ENCODE results near the gene PHF13. TPM values are rescaled to one million over a fixed set of nuclear protein-coding genes. Genes with fewer than 3 reads are reported as not detected.

Gene PHF13
- total RNA-seq, 1 experiment from 2014 or later: 55.8 TPM

GRCh38 chr1:6672558-6672957, 59.0 kb downstream of the PHF13 start:
- Histone ChIP-seq H2BK5ac (ENCODE audit: insufficient read length, low read length) (no peak overlapping the region), H3K4me2 (ENCODE audit: insufficient read depth, insufficient read length, low read length) (no peak overlapping the region), H2BK15ac (ENCODE audit: low read depth, low read length) (no peak overlapping the region), H2BK120ac (ENCODE audit: low read depth, low read length, poor library complexity, severe bottlenecking) (no peak overlapping the region), H4K8ac (replicated peaks; ENCODE audit: insufficient read length, low read depth, low read length) (no peak overlapping the region), H3K14ac (ENCODE audit: insufficient read depth, low read length) (no peak overlapping the region), H4K91ac (ENCODE audit: insufficient read length, low read depth, low read length) (no peak overlapping the region), H3T11ph (ENCODE audit: low read length) (no peak overlapping the region), H3K23ac (ENCODE audit: insufficient read length, low read depth, low read length) (no peak overlapping the region), H3K56ac (ENCODE audit: insufficient read length, low read depth, low read length) (no peak overlapping the region), H2BK12ac (ENCODE audit: insufficient read length, low read depth, low read length) (no peak overlapping the region), H2AK5ac (ENCODE audit: insufficient read length, low read length) (no peak overlapping the region), H4K5ac (ENCODE audit: insufficient read length, low read depth, low read length) (no peak overlapping the region), H3K79me1 (ENCODE audit: insufficient read depth, low read depth, low read length, poor library complexity, severe bottlenecking) (no peaks in the 10 kb centered on the region), H2BK20ac (ENCODE audit: low read depth, low read length, poor library complexity, severe bottlenecking) (no peak overlapping the region), H3K4me1 (ENCODE audit: insufficient read depth, low read length) (no peaks in the 10 kb centered on the region), H3K79me2 (ENCODE audit: insufficient read depth, low read length) (0 out of 2 replicates have a peak, but pooled peaks cover 2% of the 10 kb centered on the region), H4K20me1 (ENCODE audit: control insufficient read depth, insufficient read depth, insufficient read length) (no peaks in the 10 kb centered on the region), H3K18ac (ENCODE audit: insufficient read length, low read depth, low read length) (no peak overlapping the region), H3K27ac (ENCODE audit: insufficient read length, low read depth, low read length) (no peak overlapping the region), H3K23me2 (ENCODE audit: insufficient read length, low read depth, low read length, poor library complexity, severe bottlenecking) (no peaks in the 10 kb centered on the region), H3K9me3 (ENCODE audit: control insufficient read depth, low read depth, low read length) (no peaks in the 10 kb centered on the region), H3K9ac (ENCODE audit: extremely low read depth, insufficient read length, low read length) (no peak overlapping the region), H2AFZ (ENCODE audit: low read length) (no peak overlapping the region), H3K27me3 (ENCODE audit: insufficient read depth, low read length) (no peaks in the 10 kb centered on the region), H3K4ac (ENCODE audit: low read depth, low read length) (no peak overlapping the region)
- DNase-seq: no peak
- no CpG with 5 or more reads among the region's 2 CpGs for WGBS (ENCODE audit: extremely low coverage, insufficient read length, low lambda C conversion rate)
- no peaks in the 10 kb centered on the region for H3K27me3 Mint-ChIP-seq (ENCODE audit: low read depth)
- no peaks in the 10 kb centered on the region for H3K4me1 Mint-ChIP-seq
- no peaks in the 10 kb centered on the region for H3K9me3 Mint-ChIP-seq
- peaks cover 49 to 76% (median 74%) of the 10 kb centered on the region in 3 experiments for H3K36me3 Mint-ChIP-seq (ENCODE audit: insufficient read depth in 1 of 3, low read depth in 3 of 3)
- TF ChIP-seq CTCF (conservative IDR thresholded peaks at IDR 0.05): no peak
- no peak overlapping the region for H3K4me3 Mint-ChIP-seq
- H3K27ac Mint-ChIP-seq: no peak overlapping the region

Other genes with a start within 250 kb of the PHF13 start
- gene ACOT7, start 220.0 kb upstream of the PHF13 start, total RNA-seq (2021): 85.2 and 87.4 TPM in 2 replicates
- gene HES2, start 193.8 kb upstream of the PHF13 start, total RNA-seq (2021): 0.81 and 1.2 TPM in 2 replicates
- 53.1 and 59.3 TPM in 2 replicates for gene ESPN, start 189.0 kb upstream of the PHF13 start, total RNA-seq (2021)
- 18.3 and 19.4 TPM in 2 replicates for gene TNFRSF25, start 147.6 kb upstream of the PHF13 start, total RNA-seq (2021)
- gene PLEKHG5, start 122.1 kb upstream of the PHF13 start, total RNA-seq (2021): 20.7 and 22.3 TPM in 2 replicates
- gene NOL9, start 59.2 kb upstream of the PHF13 start, total RNA-seq (2021): 49.4 and 50.4 TPM in 2 replicates
- not detected in 2 replicates for gene TAS1R1, start 58.4 kb upstream of the PHF13 start, total RNA-seq (2021)
- gene ZBTB48, start 33.7 kb upstream of the PHF13 start, total RNA-seq (2021): 30.3 and 33.2 TPM in 2 replicates
- 31.9 and 32.7 TPM in 2 replicates for gene KLHL21, start 10.9 kb upstream of the PHF13 start, total RNA-seq (2021)
- 14.0 and 15.3 TPM in 2 replicates for gene THAP3, start 11.1 kb downstream of the PHF13 start, total RNA-seq (2021)
- 88.5 and 91.8 TPM in 2 replicates for gene DNAJC11, start 88.1 kb downstream of the PHF13 start, total RNA-seq (2021)
- gene CAMTA1, start 171.7 kb downstream of the PHF13 start, total RNA-seq (2021): 115 and 116 TPM in 2 replicates